Measurements from ENCODE around the gene FIBIN.

DNA sequence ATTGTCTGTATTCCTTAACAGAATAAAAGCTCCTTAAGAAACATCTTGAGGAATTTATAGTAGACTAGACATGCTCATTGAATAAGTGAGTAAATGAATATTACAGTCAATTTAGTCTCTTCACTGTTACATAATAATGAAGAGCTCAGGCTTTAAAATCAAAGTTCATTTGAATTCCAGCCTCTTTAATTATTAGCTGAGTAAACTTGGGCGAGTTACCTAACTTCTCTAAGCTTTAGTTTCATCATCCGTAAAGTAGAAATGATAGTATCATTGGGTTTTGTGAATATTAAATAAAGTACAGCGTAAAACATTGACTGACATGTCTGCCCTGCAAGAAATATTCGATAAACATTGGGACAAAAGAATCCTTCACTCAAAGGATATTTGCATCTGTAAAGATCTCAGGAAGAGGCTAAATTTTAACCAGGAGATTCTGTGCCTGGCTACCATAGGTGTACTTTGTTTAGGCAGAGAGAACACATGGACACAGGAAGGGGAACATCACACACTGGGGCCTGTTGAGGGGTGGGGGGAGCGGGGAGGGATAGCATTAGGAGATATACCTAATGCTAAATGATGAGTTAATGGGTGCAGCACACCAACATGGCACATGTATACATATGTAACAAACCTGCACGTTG is 31.5 kb downstream of the FIBIN start:
- no peak for TF ChIP-seq GATA2 (IDR thresholded peaks at IDR 0.05; ENCODE audit: insufficient read depth, insufficient read length, low read depth, low read length)
- no peak for TF ChIP-seq POLR2A (IDR thresholded peaks at IDR 0.05; ENCODE audit: low read depth, low read length)
- TF ChIP-seq MYC (IDR thresholded peaks at IDR 0.05; ENCODE audit: low read depth, low read length): no peak
- TF ChIP-seq, protein P1, sequence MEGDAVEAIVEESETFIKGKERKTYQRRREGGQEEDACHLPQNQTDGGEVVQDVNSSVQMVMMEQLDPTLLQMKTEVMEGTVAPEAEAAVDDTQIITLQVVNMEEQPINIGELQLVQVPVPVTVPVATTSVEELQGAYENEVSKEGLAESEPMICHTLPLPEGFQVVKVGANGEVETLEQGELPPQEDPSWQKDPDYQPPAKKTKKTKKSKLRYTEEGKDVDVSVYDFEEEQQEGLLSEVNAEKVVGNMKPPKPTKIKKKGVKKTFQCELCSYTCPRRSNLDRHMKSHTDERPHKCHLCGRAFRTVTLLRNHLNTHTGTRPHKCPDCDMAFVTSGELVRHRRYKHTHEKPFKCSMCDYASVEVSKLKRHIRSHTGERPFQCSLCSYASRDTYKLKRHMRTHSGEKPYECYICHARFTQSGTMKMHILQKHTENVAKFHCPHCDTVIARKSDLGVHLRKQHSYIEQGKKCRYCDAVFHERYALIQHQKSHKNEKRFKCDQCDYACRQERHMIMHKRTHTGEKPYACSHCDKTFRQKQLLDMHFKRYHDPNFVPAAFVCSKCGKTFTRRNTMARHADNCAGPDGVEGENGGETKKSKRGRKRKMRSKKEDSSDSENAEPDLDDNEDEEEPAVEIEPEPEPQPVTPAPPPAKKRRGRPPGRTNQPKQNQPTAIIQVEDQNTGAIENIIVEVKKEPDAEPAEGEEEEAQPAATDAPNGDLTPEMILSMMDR (IDR thresholded peaks at IDR 0.05; ENCODE audit: extremely low read depth in 1 of 2, insufficient read depth in 1 of 2, low read depth in 1 of 2, low read length in 2 of 2): no peak
- TF ChIP-seq, protein P2, sequence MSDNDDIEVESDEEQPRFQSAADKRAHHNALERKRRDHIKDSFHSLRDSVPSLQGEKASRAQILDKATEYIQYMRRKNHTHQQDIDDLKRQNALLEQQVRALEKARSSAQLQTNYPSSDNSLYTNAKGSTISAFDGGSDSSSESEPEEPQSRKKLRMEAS (IDR thresholded peaks at IDR 0.05; ENCODE audit: insufficient read depth, insufficient read length): no peak
- TF ChIP-seq EZH2 (IDR thresholded peaks at IDR 0.05; ENCODE audit: borderline replicate concordance, low read depth, low read length, severe bottlenecking): no peak
- TF ChIP-seq JUN (IDR thresholded peaks at IDR 0.05; ENCODE audit: borderline replicate concordance, insufficient read depth, insufficient read length, low read depth): no peak
- TF ChIP-seq POLR2AphosphoS5 (IDR thresholded peaks at IDR 0.05; ENCODE audit: insufficient read depth, low read depth, low read length): no peak

Data from endothelial cell of umbilical vein (primary cell).